COR-L47 (cell line): ENCODE data around the gene ROBO1.
A peak's percentile ranks its signal among the peaks of the same experiment; 100 is the strongest.

Experiments used
- DNase-seq: peaks from one replicate; lab custom pipeline; 2025; lab: John Stamatoyannopoulos, UW

Gene ROBO1

GRCh38 chr3:78621061-78621716 lies 1146.6 kb downstream of the ROBO1 start:
- no peak for DNase-seq

GRCh38 chr3:78614486-78614885 lies 1153.3 kb downstream of the ROBO1 start:
- no peak for DNase-seq

GRCh38 chr3:78613421-78613879 lies 1154.3 kb downstream of the ROBO1 start:
- peak; percentile 28 for DNase-seq

GRCh38 chr3:78611278-78611677 lies 1156.5 kb downstream of the ROBO1 start:
- DNase-seq: no peak

- DNase-seq: no peak
These were observed 1157.2 kb downstream of the ROBO1 start for GRCh38 chr3:78610462-78611125.

GRCh38 chr3:78606756-78607155 lies 1161.0 kb downstream of the ROBO1 start:
- DNase-seq: no peak

GRCh38 chr3:78605178-78605577 lies 1162.6 kb downstream of the ROBO1 start:
- DNase-seq: no peak

- no peak for DNase-seq
These were observed 1163.5 kb downstream of the ROBO1 start for GRCh38 chr3:78604341-78604740.

GRCh38 chr3:78601249-78601648 lies 1166.5 kb downstream of the ROBO1 start:
- no peak for DNase-seq

GRCh38 chr3:78589778-78590177 lies 1178.0 kb downstream of the ROBO1 start:
- no peak for DNase-seq

GRCh38 chr3:78588906-78589621 lies 1178.7 kb downstream of the ROBO1 start:
- no peak for DNase-seq

GRCh38 chr3:78580681-78581080 lies 1187.1 kb downstream of the ROBO1 start:
- no peak for DNase-seq

- DNase-seq: no peak
These were observed 1196.3 kb downstream of the ROBO1 start for GRCh38 chr3:78571486-78571885.

GRCh38 chr3:78570496-78570895 lies 1197.3 kb downstream of the ROBO1 start:
- DNase-seq: no peak

- DNase-seq: no peak
These were observed 1198.0 kb downstream of the ROBO1 start for GRCh38 chr3:78569804-78570203.

GRCh38 chr3:78565712-78566111 lies 1202.1 kb downstream of the ROBO1 start:
- no peak for DNase-seq

- DNase-seq: no peak
These were observed 1205.5 kb downstream of the ROBO1 start for GRCh38 chr3:78562328-78562727.
